ENCODE data around the gene TMEM86A. TPM values are rescaled to one million over a fixed set of nuclear protein-coding genes. Genes with fewer than 3 reads are reported as not detected.
"Not testable (repeated sequence)": the region's sequence is repeated elsewhere in the genome, so short reads cannot be mapped to it uniquely, and the experiment has no call there.

TMEM86A gene
- total RNA-seq, 4 donors from 2014 or later, result 37.6 to 96.2 (median 52.8) TPM

- 62 to 79% methylated on average over 4 of the region's 4 CpGs for WGBS, 2 donors
- peak in 1 of 2 donors; percentile 6 for DNase-seq (ENCODE audit: low spot score in 2 of 2)
- intact Hi-C loops (cut with DNase I; ENCODE audit: low total_unique reads), result no loop called here
- H3K4me3 ChIP-seq (ENCODE audit: low read depth, poor library complexity, severe bottlenecking), result no peak overlapping the region
- no peak for TF ChIP-seq CTCF (IDR thresholded peaks at IDR 0.05)
- TF ChIP-seq POLR2A (IDR thresholded peaks at IDR 0.05), result no peak
These were observed 30.4 kb upstream of the TMEM86A start for GRCh38 chr11:18668131-18668530.

GRCh38 chr11:18669219-18669596 is 29.4 kb upstream of the TMEM86A start:
- intact Hi-C loops (cut with DNase I; ENCODE audit: low total_unique reads), result no loop called here
- no peak overlapping the region for H3K4me3 ChIP-seq (ENCODE audit: low read depth, poor library complexity, severe bottlenecking)
- DNase-seq (ENCODE audit: low spot score in 2 of 2), result peak in 1 of 2 donors; percentile 20
- WGBS, 2 donors, result 5 to 17% methylated on average over 2 of the region's 2 CpGs
- TF ChIP-seq CTCF (IDR thresholded peaks at IDR 0.05) (no peak), POLR2A (IDR thresholded peaks at IDR 0.05) (no peak)

- TF ChIP-seq POLR2A (IDR thresholded peaks at IDR 0.05) (no peak), CTCF (IDR thresholded peaks at IDR 0.05) (no peak)
- peak in 1 of 2 donors; percentile 53 for DNase-seq (ENCODE audit: low spot score in 2 of 2)
- H3K4me3 ChIP-seq (ENCODE audit: low read depth, poor library complexity, severe bottlenecking), result no peak overlapping the region
- intact Hi-C loops (cut with DNase I; ENCODE audit: low total_unique reads), result no loop called here
- WGBS, 2 donors, result 62 to 68% methylated on average over 4 of the region's 4 CpGs
These were observed 28.9 kb upstream of the TMEM86A start for GRCh38 chr11:18669711-18670110.

GRCh38 chr11:18671246-18671645 is 27.3 kb upstream of the TMEM86A start:
- DNase-seq (ENCODE audit: low spot score in 2 of 2), result peak in 1 of 2 donors; percentile 25
- WGBS, 2 donors, result 82 to 85% methylated on average over 2 of the region's 2 CpGs
- H3K4me3 ChIP-seq (ENCODE audit: low read depth, poor library complexity, severe bottlenecking), result no peak overlapping the region
- no peak for TF ChIP-seq CTCF (IDR thresholded peaks at IDR 0.05)
- TF ChIP-seq POLR2A (IDR thresholded peaks at IDR 0.05), result no peak
- intact Hi-C loops (cut with DNase I; ENCODE audit: low total_unique reads), result no loop called here

- intact Hi-C loops (cut with DNase I; ENCODE audit: low total_unique reads), result not testable (repeated sequence)
These were observed 26.4 kb upstream of the TMEM86A start for GRCh38 chr11:18672209-18672608.

GRCh38 chr11:18676803-18677202 is 21.8 kb upstream of the TMEM86A start:
- H3K4me3 ChIP-seq (ENCODE audit: low read depth, poor library complexity, severe bottlenecking), result no peak overlapping the region
- DNase-seq (ENCODE audit: low spot score in 2 of 2), result no peak
- WGBS, 2 donors, result 43 to 45% methylated on average over 4 of the region's 4 CpGs
- TF ChIP-seq POLR2A (IDR thresholded peaks at IDR 0.05) (no peak), CTCF (IDR thresholded peaks at IDR 0.05) (no peak)
- intact Hi-C loops (cut with DNase I; ENCODE audit: low total_unique reads), result no loop called here

More at GRCh38 chr11:18672209-18672608, 26.4 kb upstream of the TMEM86A start:
- not testable (repeated sequence) for H3K4me3 ChIP-seq (ENCODE audit: low read depth, poor library complexity, severe bottlenecking)
- 68 to 77% methylated on average over 7 of the region's 7 CpGs for WGBS, 2 donors
- peak in 1 of 2 donors; percentile 9 for DNase-seq (ENCODE audit: low spot score in 2 of 2)

Data from lower leg skin (tissue), 4 donors.